ENCODE measurements around the gene SLC27A6.
"Not testable (repeated sequence)": the region's sequence is repeated elsewhere in the genome, so short reads cannot be mapped to it uniquely, and the experiment has no call there.

DNA sequence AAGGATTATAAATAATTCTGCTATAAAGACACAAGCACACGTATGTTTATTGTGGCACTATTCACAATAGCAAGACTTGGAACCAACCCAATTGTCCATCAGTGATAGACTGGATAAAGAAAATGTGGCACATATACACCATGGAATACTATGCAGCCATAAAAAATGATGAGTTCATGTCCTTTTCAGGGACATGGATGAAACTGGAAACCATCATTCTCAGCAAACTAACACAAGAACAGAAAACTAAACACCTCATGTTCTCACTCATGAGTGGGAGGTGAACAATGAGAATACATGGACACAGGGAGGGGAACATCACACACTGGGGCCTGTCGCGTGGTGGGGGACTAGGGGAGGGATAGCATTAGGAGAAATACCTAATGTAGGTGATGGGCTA lies 71.0 kb downstream of the SLC27A6 start:
- TF ChIP-seq, protein P1, sequence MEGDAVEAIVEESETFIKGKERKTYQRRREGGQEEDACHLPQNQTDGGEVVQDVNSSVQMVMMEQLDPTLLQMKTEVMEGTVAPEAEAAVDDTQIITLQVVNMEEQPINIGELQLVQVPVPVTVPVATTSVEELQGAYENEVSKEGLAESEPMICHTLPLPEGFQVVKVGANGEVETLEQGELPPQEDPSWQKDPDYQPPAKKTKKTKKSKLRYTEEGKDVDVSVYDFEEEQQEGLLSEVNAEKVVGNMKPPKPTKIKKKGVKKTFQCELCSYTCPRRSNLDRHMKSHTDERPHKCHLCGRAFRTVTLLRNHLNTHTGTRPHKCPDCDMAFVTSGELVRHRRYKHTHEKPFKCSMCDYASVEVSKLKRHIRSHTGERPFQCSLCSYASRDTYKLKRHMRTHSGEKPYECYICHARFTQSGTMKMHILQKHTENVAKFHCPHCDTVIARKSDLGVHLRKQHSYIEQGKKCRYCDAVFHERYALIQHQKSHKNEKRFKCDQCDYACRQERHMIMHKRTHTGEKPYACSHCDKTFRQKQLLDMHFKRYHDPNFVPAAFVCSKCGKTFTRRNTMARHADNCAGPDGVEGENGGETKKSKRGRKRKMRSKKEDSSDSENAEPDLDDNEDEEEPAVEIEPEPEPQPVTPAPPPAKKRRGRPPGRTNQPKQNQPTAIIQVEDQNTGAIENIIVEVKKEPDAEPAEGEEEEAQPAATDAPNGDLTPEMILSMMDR (IDR thresholded peaks at IDR 0.05): not testable (repeated sequence)
- TF ChIP-seq POLR2AphosphoS5, POLR2A (IDR thresholded peaks at IDR 0.05): not testable (repeated sequence)

Measured in breast epithelium (tissue), 3 donors.